ENCODE results near the gene GNAI3.
A peak's percentile ranks its signal among the peaks of the same experiment; 100 is the strongest.

The GNAI3 gene

DNA sequence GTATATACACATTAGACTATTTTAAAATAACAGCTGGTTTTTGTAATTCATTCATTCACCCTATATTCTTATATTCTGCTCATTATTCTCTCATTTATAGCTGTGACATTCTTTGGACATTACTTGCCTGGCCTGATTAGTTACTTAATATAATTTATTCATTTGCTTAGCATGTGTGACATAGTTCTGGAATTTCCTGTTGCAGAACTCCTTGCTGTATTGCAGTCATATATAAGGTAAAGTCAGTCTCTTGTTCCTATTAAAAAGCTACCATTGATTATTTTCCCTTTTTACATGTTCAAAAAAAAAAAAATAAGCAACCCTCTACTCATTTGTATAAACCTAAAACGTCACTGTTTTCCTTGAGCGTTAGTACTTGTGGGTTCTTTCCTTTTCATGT is 47.1 kb downstream of the GNAI3 start:
- H3K4me3 ChIP-seq (ENCODE audit: low read depth, low read length), result no peak overlapping the region
- no peak for TF ChIP-seq CTCF (IDR thresholded peaks at IDR 0.05; ENCODE audit: low read depth, low read length, missing control alignments)
- DNase-seq (ENCODE audit: low read depth), result no peak

DNA sequence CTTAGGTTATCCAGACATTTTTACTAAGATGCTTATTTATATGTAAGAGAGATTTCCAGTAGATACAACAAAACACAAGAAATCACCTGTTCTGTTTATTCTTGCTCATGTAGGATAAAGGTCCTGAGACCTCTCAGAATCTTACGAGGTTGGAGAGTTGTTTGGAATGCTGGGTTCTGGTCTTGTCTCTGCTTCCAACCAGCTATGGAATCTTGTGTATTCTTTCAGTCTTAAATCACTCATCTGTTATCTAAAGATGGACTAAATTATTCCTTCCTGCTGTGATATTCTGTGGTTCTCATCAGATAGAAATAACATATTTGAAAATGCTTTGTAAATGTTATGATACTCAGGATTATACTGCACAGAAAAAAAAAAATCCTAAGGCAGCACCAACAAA is 49.7 kb downstream of the GNAI3 start:
- no peak for DNase-seq (ENCODE audit: low read depth)

GRCh38 chr1:109598655-109599054 is 50.2 kb downstream of the GNAI3 start:
- no peak overlapping the region for H3K4me3 ChIP-seq (ENCODE audit: low read depth, low read length)
- peak; percentile 30 for TF ChIP-seq CTCF (IDR thresholded peaks at IDR 0.05; ENCODE audit: low read depth, low read length, missing control alignments)
- DNase-seq (ENCODE audit: low read depth), result no peak

More for the DNA sequence above, 49.7 kb downstream of the GNAI3 start:
- no peak overlapping the region for H3K4me3 ChIP-seq (ENCODE audit: low read depth, low read length)
- TF ChIP-seq CTCF (IDR thresholded peaks at IDR 0.05; ENCODE audit: low read depth, low read length, missing control alignments), result no peak

DNA sequence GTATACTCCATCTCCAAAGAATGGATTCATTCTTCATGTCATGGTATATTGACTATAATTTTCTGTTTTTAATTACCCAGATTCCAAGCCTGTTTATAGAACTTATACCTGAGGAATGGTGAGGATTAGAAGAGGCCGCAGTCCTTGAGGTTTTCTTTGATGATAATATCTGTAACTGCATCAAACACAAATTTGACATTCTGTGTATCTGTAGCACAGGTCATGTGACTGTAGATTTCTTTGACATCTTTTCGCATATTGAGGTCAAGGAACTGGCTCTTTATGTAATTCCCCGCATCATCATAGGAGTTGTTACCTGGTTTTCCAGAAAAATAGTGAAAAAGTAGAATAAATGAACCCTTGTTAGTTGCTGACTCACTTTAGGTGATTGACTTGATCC is 54.8 kb downstream of the GNAI3 start:
- H3K4me3 ChIP-seq (ENCODE audit: low read depth, low read length), result no peak overlapping the region
- no peak for TF ChIP-seq CTCF (IDR thresholded peaks at IDR 0.05; ENCODE audit: low read depth, low read length, missing control alignments)
- DNase-seq (ENCODE audit: low read depth), result no peak

DNA sequence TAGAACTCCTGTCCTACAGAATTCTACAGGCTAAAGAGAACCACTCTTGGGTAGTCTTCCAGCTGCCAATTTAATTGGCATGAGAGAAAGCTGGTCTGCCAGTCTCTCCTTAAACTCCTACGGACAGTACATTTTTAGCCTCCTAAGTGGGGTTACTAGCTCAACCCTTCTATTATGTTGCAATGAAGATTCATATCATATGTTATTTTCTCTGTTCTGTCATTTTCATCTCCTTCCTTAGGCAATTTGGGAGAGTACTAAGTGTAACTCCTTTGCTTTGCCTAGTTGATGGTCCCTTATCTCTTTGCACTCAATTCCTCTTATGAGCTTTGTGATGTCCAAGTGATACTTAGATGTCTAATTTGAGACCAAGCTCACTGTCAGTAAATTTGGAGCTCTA is 57.0 kb downstream of the GNAI3 start:
- DNase-seq (ENCODE audit: low read depth), result no peak
- no peak for TF ChIP-seq CTCF (IDR thresholded peaks at IDR 0.05; ENCODE audit: low read depth, low read length, missing control alignments)
- H3K4me3 ChIP-seq (ENCODE audit: low read depth, low read length), result no peak overlapping the region

DNA sequence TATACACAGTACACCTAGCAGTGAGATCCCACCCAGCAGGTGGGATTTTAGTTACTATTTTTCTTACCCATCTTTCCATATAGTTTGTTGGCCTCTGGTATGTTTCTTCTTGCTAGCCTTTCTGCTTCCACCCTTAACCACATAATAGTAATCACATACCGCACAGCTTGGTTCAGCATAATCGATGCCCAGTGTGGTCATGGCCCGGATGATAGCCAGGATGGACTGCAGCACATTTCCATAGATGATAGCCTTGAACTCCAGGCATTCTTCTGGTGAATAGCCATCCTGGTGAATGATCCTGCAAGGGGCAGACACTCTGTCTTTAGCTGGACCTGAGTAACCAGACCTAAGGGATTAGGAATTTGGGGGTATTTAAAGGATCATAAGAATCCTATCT is 61.5 kb downstream of the GNAI3 start:
- no peak for TF ChIP-seq CTCF (IDR thresholded peaks at IDR 0.05; ENCODE audit: low read depth, low read length, missing control alignments)
- no peak for DNase-seq (ENCODE audit: low read depth)
- no peak overlapping the region for H3K4me3 ChIP-seq (ENCODE audit: low read depth, low read length)

GRCh38 chr1:109610609-109611307 is 62.3 kb downstream of the GNAI3 start:
- no peak for TF ChIP-seq CTCF (IDR thresholded peaks at IDR 0.05; ENCODE audit: low read depth, low read length, missing control alignments)
- no peak overlapping the region for H3K4me3 ChIP-seq (ENCODE audit: low read depth, low read length)
- no peak for DNase-seq (ENCODE audit: low read depth)

Measured in GM12864 (cell line).